HEK293T (cell line): ENCODE measurements around the gene TRABD2B.

Experiments
- CTCF ChIA-PET: fragments of 350-600 bp; formaldehyde crosslinking; extraction: SDS; loops from one replicate; lab custom pipeline; 2021; ENCODE audit warnings: antibody characterized with exemption, inconsistent platforms; lab: Yijun Ruan, JAX
- POLR2A ChIA-PET: fragments of 350-600 bp; formaldehyde crosslinking; extraction: SDS; loops from one replicate; lab custom pipeline; 2020; ENCODE audit warnings: antibody characterized with exemption, inconsistent platforms; lab: Yijun Ruan, JAX
- DNase-seq: peaks from one replicate; pipeline ENCODE4 v3.0.0; 2012; ENCODE audit warnings: mixed read lengths; ENCODE audit errors: extremely low spot score
- ARNT ChIP-seq: fragments of 450-650 bp; IDR thresholded peaks from 2 replicates; pipeline ENCODE4 v1.6.1; 2017; ENCODE audit warnings: mild to moderate bottlenecking
- BHLHE40 ChIP-seq: fragments of 450-650 bp; IDR thresholded peaks from 2 replicates; pipeline ENCODE4 v1.6.1; 2016; ENCODE audit warnings: mild to moderate bottlenecking, moderate library complexity, borderline replicate concordance
- CTBP1 ChIP-seq: fragments of 450-650 bp; IDR thresholded peaks from 2 replicates; pipeline ENCODE4 v1.6.1; 2016; ENCODE audit warnings: borderline replicate concordance
- ELF4 ChIP-seq: fragments of 450-650 bp; IDR thresholded peaks from 2 replicates; pipeline ENCODE4 v1.6.1; 2017; ENCODE audit warnings: antibody characterized with exemption
- FOXA1 ChIP-seq: fragments of 450-650 bp; IDR thresholded peaks from 2 replicates; pipeline ENCODE4 v1.6.1; 2016; ENCODE audit warnings: mild to moderate bottlenecking
- FOXK2 ChIP-seq: fragments of 450-650 bp; IDR thresholded peaks from 2 replicates; pipeline ENCODE4 v1.6.1; 2016; ENCODE audit warnings: mild to moderate bottlenecking
- FOXM1 ChIP-seq: fragments of 450-650 bp; IDR thresholded peaks from 2 replicates; pipeline ENCODE4 v1.6.1; 2017; ENCODE audit warnings: mild to moderate bottlenecking, borderline replicate concordance
- HDGF ChIP-seq: fragments of 450-650 bp; IDR thresholded peaks from 2 replicates; pipeline ENCODE4 v1.6.1; 2017; ENCODE audit warnings: antibody characterized with exemption, borderline replicate concordance
- L3MBTL2 ChIP-seq: fragments of 450-650 bp; conservative IDR thresholded peaks from 2 replicates; pipeline ENCODE4 v1.6.1; 2016; ENCODE audit warnings: mild to moderate bottlenecking
- LEF1 ChIP-seq: fragments of 450-650 bp; IDR thresholded peaks from 2 replicates; pipeline ENCODE4 v1.6.1; 2017; ENCODE audit warnings: mild to moderate bottlenecking, borderline replicate concordance
- NFRKB ChIP-seq: fragments of 450-650 bp; IDR thresholded peaks from 2 replicates; pipeline ENCODE4 v1.6.1; 2016; ENCODE audit warnings: mild to moderate bottlenecking, moderate library complexity
- SP1 ChIP-seq: fragments of 450-650 bp; IDR thresholded peaks from 2 replicates; pipeline ENCODE4 v1.6.1; 2017
- SUZ12 ChIP-seq: fragments of 450-650 bp; IDR thresholded peaks from 2 replicates; pipeline ENCODE4 v1.6.1; 2016; ENCODE audit warnings: mild to moderate bottlenecking
- TARDBP ChIP-seq: fragments of 450-650 bp; IDR thresholded peaks from 2 replicates; pipeline ENCODE4 v1.6.1; 2016
- ZNF384 ChIP-seq: fragments of 450-650 bp; IDR thresholded peaks from 2 replicates; pipeline ENCODE4 v1.6.1; 2016
- TF ChIP-seq, protein P1 (sequence below): fragments of 450-650 bp; IDR thresholded peaks from 2 replicates; pipeline ENCODE4 v1.6.1; 2016

TRABD2B gene

DNA sequence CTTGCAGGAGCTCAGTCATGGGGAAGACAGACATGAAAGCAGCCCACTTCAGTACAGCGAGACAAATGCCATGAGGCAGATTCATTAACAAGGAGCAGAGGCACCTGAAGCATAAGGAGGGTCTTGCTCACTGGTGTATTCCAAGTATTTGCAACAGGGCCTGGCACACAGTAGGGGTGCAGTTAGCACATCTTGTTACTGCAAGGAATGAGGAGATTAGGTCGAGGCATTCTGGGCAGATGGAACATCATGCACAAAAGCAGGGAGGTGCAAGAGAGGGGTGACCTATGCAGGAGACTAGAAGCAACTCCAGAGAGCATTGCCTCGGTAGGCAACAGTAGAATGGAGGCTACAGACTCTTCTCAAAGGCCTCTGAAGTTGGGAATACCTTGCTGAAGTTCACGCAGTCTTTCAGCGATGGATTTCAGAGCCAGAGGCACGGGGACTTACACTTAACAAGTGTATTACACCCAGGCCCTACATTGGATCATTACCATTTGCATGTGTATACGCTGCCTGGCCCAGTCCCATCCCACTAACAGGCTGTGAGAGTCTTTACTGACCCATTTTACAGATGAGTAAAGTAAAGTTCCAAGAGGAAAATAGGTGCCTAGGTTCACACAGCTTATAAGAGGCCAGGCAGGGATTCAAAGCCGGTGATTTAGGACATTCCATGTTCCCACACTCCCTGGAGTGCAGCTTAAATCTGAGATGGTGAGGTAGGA lies 82.1 kb downstream of the TRABD2B start:
- ChIA-PET CTCF (no interaction called here), POLR2A (no interaction called here)
- no peak for DNase-seq
- TF ChIP-seq ARNT: no peak
- no peak for TF ChIP-seq CTBP1
- TF ChIP-seq SP1: no peak
- no peak for TF ChIP-seq LEF1
- TF ChIP-seq FOXM1: no peak
- no peak for TF ChIP-seq ZNF384
- TF ChIP-seq, protein P1, sequence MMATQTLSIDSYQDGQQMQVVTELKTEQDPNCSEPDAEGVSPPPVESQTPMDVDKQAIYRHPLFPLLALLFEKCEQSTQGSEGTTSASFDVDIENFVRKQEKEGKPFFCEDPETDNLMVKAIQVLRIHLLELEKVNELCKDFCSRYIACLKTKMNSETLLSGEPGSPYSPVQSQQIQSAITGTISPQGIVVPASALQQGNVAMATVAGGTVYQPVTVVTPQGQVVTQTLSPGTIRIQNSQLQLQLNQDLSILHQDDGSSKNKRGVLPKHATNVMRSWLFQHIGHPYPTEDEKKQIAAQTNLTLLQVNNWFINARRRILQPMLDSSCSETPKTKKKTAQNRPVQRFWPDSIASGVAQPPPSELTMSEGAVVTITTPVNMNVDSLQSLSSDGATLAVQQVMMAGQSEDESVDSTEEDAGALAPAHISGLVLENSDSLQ: no peak

DNA sequence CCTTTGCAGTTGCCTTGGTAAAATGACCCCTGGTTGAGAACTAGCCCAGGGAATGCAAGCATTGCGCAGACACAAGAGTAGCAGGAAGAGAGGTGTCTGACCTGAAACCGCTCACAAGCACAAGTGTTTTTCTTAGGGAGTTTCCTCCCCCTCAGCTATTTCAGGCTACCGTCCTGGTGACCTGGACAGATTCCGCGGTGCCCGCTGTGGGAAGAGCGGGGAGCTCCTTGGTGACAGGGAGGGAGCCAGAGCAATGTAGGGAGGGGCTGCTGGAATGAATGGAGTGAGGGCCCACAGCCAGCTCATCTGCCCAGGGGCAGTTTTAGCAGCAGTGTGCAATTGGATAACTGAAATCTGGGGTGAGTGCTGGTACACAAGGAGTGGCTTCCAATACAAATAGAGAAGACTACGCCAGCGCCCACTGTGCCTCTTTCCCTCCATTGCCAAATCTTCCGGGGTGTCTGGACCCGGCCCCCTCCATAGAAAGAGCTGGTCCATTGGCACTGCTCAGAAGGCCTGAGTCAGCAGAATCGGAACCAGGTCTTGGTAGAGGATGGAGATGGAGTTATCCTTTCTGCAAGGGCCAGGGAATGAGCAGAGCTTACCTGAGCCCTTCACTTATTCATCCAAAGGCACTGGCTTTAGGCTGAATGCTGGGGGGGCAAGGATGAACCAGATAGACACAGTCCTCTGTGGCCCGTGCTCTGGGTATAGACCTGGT lies 82.8 kb downstream of the TRABD2B start:
- DNase-seq: no peak
- ChIA-PET CTCF (no interaction called here), POLR2A (no interaction called here)
- TF ChIP-seq FOXA1: no peak
- no peak for TF ChIP-seq LEF1

DNA sequence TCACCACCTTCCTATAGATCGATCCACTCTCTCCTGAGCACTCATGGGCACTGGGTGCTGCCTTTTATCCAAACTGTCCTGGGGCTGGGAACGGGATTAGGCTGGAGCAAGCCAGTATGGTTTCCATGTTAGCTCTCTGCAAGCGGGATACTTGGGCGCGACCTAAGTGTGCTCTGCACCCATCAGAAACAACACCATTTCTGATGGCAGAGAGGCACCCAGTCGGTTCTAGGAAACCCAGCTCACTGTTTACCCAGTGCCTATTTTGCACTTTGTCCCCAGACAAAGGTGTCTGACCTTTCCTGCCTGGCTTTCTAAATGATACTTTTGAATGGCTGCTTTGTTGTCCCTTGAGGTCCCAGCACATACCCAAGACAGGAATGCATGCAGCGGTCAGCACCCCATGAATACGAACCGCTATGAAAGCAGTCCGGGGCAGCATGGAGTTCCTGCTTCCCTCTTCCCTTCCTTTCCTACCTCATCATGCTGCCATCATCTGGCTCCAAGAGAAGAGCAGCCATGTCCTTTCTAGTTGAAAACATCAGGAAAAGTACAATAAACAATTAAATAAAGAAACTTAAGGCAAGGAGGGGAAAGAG lies 83.9 kb downstream of the TRABD2B start:
- ChIA-PET POLR2A (no interaction called here), CTCF (no interaction called here)
- no peak for DNase-seq
- TF ChIP-seq HDGF (no peak), NFRKB (no peak), TARDBP (no peak), SP1 (no peak), FOXM1 (no peak), BHLHE40 (no peak), CTBP1 (no peak), L3MBTL2 (no peak), FOXA1 (no peak), ZNF384 (no peak), SUZ12 (no peak)
- TF ChIP-seq, protein P1: no peak

DNA sequence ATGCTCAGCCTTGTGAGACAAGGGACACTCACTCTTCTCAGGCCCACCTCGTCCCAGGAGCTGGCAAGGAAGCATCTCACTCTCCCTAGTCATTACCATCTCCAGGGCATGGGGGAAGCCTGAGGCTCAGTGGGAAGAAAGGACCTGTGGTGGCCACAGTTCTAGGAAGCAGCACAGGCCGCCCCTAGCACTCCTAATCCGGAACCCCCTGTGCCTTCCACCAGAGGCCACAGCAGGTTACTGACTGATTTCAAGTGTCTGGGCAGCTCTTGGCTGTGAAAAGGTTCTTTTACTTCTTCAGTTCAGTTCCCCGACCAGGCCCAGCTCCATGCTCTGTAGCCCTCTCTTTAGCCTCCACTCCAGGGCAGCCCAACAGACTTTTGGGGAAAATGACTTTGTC lies 84.4 kb downstream of the TRABD2B start:
- POLR2A ChIA-PET: no interaction called here
- TF ChIP-seq, protein P1: no peak
- TF ChIP-seq TARDBP (no peak), HDGF (no peak), L3MBTL2 (no peak), LEF1 (no peak), FOXA1 (no peak), FOXM1 (no peak), ARNT (no peak), CTBP1 (no peak), NFRKB (no peak), ZNF384 (no peak), BHLHE40 (no peak), FOXK2 (no peak), SUZ12 (no peak), ELF4 (no peak)
- no peak for DNase-seq
- CTCF ChIA-PET: no interaction called here

DNA sequence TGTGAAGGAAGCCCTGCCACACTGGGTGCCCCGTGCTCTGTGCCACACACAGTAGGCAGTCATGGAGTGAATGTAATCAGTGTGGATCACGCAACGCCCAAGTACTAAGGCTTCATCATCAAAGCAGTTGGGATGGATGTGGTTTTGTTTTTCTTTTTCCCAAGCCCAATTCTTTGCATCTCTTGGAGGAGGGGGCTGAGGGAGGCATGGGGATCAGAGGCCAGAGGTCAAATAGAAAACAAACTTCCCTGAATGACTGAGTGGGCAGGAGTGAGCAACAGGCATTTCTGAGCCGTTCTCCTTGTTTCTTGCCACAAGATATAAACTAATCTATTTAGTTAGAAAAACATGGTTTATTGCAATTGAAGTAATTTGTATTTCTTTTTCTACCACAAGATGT lies 85.3 kb downstream of the TRABD2B start:
- CTCF ChIA-PET: no interaction called here
- DNase-seq: no peak
- TF ChIP-seq, protein P1: no peak
- TF ChIP-seq ZNF384 (no peak), ARNT (no peak), FOXK2 (no peak), NFRKB (no peak), L3MBTL2 (no peak), HDGF (no peak), LEF1 (no peak), SUZ12 (no peak), FOXA1 (no peak), ELF4 (no peak), BHLHE40 (no peak), CTBP1 (no peak), TARDBP (no peak), SP1 (no peak), FOXM1 (no peak)
- POLR2A ChIA-PET: no interaction called here
